SK-N-SH (cell line): ENCODE results near the gene LUC7L2. TPM values are rescaled to one million over a fixed set of nuclear protein-coding genes. Genes with fewer than 3 reads are reported as not detected.
"Not testable (repeated sequence)": the region's sequence is repeated elsewhere in the genome, so short reads cannot be mapped to it uniquely, and the experiment has no call there.

Source experiments
- CTCF ChIA-PET: fragments of 300-600, 350-600 bp; formaldehyde crosslinking; extraction: SDS; loops from one replicate; lab custom pipeline; 2021; lab: Yijun Ruan, JAX
- POLR2A ChIA-PET: fragments of 350-600 bp; sonication (Branson Sonifier 250); formaldehyde crosslinking; extraction: SDS; loops from one replicate; lab custom pipeline; 2020; ENCODE audit warnings: antibody characterized with exemption, inconsistent platforms; lab: Yijun Ruan, JAX
- DNase-seq: peaks from one replicate; pipeline ENCODE4 v3.0.0; 2012
- H2AFZ ChIP-seq: fragments of 200-600 bp; sonication (generic); 2 replicates; pipeline ENCODE4 v1.8.1; 2016; ENCODE audit warnings: antibody characterized with exemption, mild to moderate bottlenecking, low read depth
- H3F3A ChIP-seq: fragments of 200-600 bp; sonication (generic); replicated peaks from 2 replicates; pipeline ENCODE3; 2016; ENCODE audit warnings: antibody characterized with exemption, mild to moderate bottlenecking; ENCODE audit not compliant: insufficient read depth
- H3K27ac ChIP-seq, 2 experiments: fragments of 200-500 bp in 1 of 2; fragments of 200-600 bp in 1 of 2; sonication (Bioruptor generic) in 1 of 2; sonication (generic), shearing (Covaris generic) in 1 of 2; 2 replicates each; pipeline versions ENCODE4 v1.5.1 to v1.6.1; 2014 to 2016; ENCODE audit warnings: low read depth in 2 of 2, inconsistent platforms in 1 of 2, low read length in 1 of 2, mild to moderate bottlenecking in 1 of 2, mixed read lengths in 1 of 2
- H3K27me3 ChIP-seq: fragments of 200-600 bp; sonication (generic), shearing (Covaris generic); 2 replicates; pipeline ENCODE4 v1.6.1; 2016; ENCODE audit warnings: mixed run types; ENCODE audit not compliant: insufficient read depth
- H3K36me3 ChIP-seq, 2 experiments: fragments of 200-500 bp in 1 of 2; fragments of 200-600 bp in 1 of 2; sonication (Bioruptor generic) in 1 of 2; sonication (generic) in 1 of 2; replicated peaks in 1 of 2; 2 replicates each; pipeline versions ENCODE3 to v1.5.1; 2014 to 2016; ENCODE audit warnings: low read length in 1 of 2, mild to moderate bottlenecking in 1 of 2; ENCODE audit not compliant: insufficient read depth in 2 of 2, control insufficient read depth in 1 of 2
- H3K4me1 ChIP-seq, 2 experiments: fragments of 200-500 bp in 1 of 2; fragments of 200-600 bp in 1 of 2; sonication (Bioruptor generic) in 1 of 2; sonication (generic), shearing (Covaris generic) in 1 of 2; 2 replicates each; pipeline versions ENCODE4 v1.5.1 to v1.6.1; 2014 to 2016; ENCODE audit warnings: low read depth in 1 of 2, low read length in 1 of 2, mixed run types in 1 of 2; ENCODE audit not compliant: insufficient read depth in 2 of 2, control insufficient read depth in 1 of 2
- H3K4me2 ChIP-seq: fragments of 200-600 bp; sonication (generic), shearing (Covaris generic); 2 replicates; pipeline ENCODE4 v1.6.1; 2017; ENCODE audit warnings: mixed run types
- H3K4me3 ChIP-seq, 2 experiments: fragments of 200-500 bp in 1 of 2; fragments of 200-600 bp in 1 of 2; sonication (Bioruptor generic) in 1 of 2; sonication (generic), shearing (Covaris generic) in 1 of 2; 2 replicates each; pipeline versions ENCODE4 v1.5.1 to v1.8.1; 2014 to 2016; ENCODE audit warnings: low read depth in 2 of 2, inconsistent platforms in 1 of 2, low read length in 1 of 2, mild to moderate bottlenecking in 1 of 2, mixed read lengths in 1 of 2, moderate library complexity in 1 of 2
- H3K79me2 ChIP-seq: fragments of 200-600 bp; sonication (generic); 2 replicates; pipeline ENCODE4 v1.8.1; 2017; ENCODE audit warnings: mild to moderate bottlenecking; ENCODE audit not compliant: insufficient read depth
- H3K9ac ChIP-seq: fragments of 200-600 bp; sonication (generic); 2 replicates; pipeline ENCODE4 v1.6.1; 2017; ENCODE audit warnings: mixed run types
- H3K9me2 ChIP-seq: fragments of 200-600 bp; sonication (generic); 2 replicates; pipeline ENCODE4 v1.6.1; 2017; ENCODE audit warnings: mixed run types
- H3K9me3 ChIP-seq: fragments of 200-600 bp; sonication (generic); 2 replicates; pipeline ENCODE4 v1.6.1; 2017; ENCODE audit warnings: mixed run types, mild to moderate bottlenecking, moderate library complexity
- H4K20me1 ChIP-seq: fragments of 200-600 bp; sonication (generic); 2 replicates; pipeline ENCODE4 v1.6.1; 2017; ENCODE audit warnings: mild to moderate bottlenecking, mixed run types; ENCODE audit not compliant: insufficient read depth
- CHD2 ChIP-seq: fragments of 150-350 bp; IDR thresholded peaks from 2 replicates; pipeline ENCODE4 v1.6.1; 2018; ENCODE audit warnings: low read length; ENCODE audit not compliant: partially characterized antibody
- EP300 ChIP-seq, 2 experiments: IDR thresholded peaks; 2 replicates each; pipeline versions ENCODE4 v1.4.0 to v1.6.1; 2012; ENCODE audit warnings: borderline replicate concordance in 1 of 2, low read depth in 1 of 2, low read length in 1 of 2
- EZH2phosphoT487 ChIP-seq: fragments of 200-600 bp; sonication (generic); IDR thresholded peaks from 2 replicates; pipeline ENCODE4 v1.6.1; 2017; ENCODE audit warnings: low read depth, mixed run types, mild to moderate bottlenecking, antibody characterized with exemption, moderate library complexity, borderline replicate concordance
- FOXJ3 ChIP-seq: sonication (generic); formaldehyde crosslinking; IDR thresholded peaks from 2 replicates; pipeline ENCODE4 v1.5.1; 2020; ENCODE audit warnings: mild to moderate bottlenecking, missing genetic modification reagents
- GABPA ChIP-seq: IDR thresholded peaks from 2 replicates; pipeline ENCODE4 v1.4.0; 2012; ENCODE audit warnings: low read depth, mild to moderate bottlenecking
- JUND ChIP-seq: IDR thresholded peaks from 2 replicates; pipeline ENCODE4 v1.4.0; 2012
- MXI1 ChIP-seq: IDR thresholded peaks from 2 replicates; pipeline ENCODE4 v1.6.1; 2012; ENCODE audit warnings: mild to moderate bottlenecking, low read depth, low read length, improper control_type of control experiment
- NFIC ChIP-seq: IDR thresholded peaks from 2 replicates; pipeline ENCODE4 v1.4.0; 2012; ENCODE audit warnings: borderline replicate concordance
- RAD21 ChIP-seq: IDR thresholded peaks from 2 replicates; pipeline ENCODE4 v1.6.1; 2012; ENCODE audit warnings: mild to moderate bottlenecking, low read length
- REST ChIP-seq: IDR thresholded peaks from 2 replicates; pipeline ENCODE4 v1.6.1; 2012; ENCODE audit warnings: mild to moderate bottlenecking, low read depth, low read length, moderate library complexity
- RFX5 ChIP-seq: IDR thresholded peaks from 2 replicates; pipeline ENCODE4 v1.6.1; 2012; ENCODE audit warnings: mild to moderate bottlenecking, improper control_type of control experiment, low read length
- RXRA ChIP-seq: IDR thresholded peaks from 2 replicates; pipeline ENCODE4 v1.4.0; 2012; ENCODE audit warnings: low read depth, mild to moderate bottlenecking, borderline replicate concordance
- SIN3A ChIP-seq: IDR thresholded peaks from 2 replicates; pipeline ENCODE4 v1.6.1; 2012; ENCODE audit warnings: low read depth, mild to moderate bottlenecking, low read length, moderate library complexity, borderline replicate concordance
- TAF1 ChIP-seq: IDR thresholded peaks from 2 replicates; pipeline ENCODE4 v1.6.1; 2012; ENCODE audit warnings: low read depth, mild to moderate bottlenecking, low read length, moderate library complexity, borderline replicate concordance
- YY1 ChIP-seq: IDR thresholded peaks from 2 replicates; pipeline ENCODE4 v1.4.0; 2012; ENCODE audit warnings: low read depth, mild to moderate bottlenecking
- ZBTB33 ChIP-seq: IDR thresholded peaks from 2 replicates; pipeline ENCODE4 v1.4.0; 2012; ENCODE audit warnings: low read depth, borderline replicate concordance
- WGBS: methylation state at CpG from one replicate; pipeline ENCODE4 v1.1.6; 2017; ENCODE audit warnings: low lambda C conversion rate; 5-methylcytosine and 5-hydroxymethylcytosine counted together
- polyA plus RNA-seq, 3 experiments: library from polyadenylated mRNA; depleted of rRNA; stranded (reverse); fragments of >200 nt; gene quantifications; 2 replicates each; pipeline ENCODE4 v1.2.3, GENCODE V29; 2012
- TF ChIP-seq, protein P1 (sequence below): IDR thresholded peaks from 2 replicates; pipeline ENCODE4 v1.4.0; 2012; ENCODE audit warnings: low read depth, borderline replicate concordance
- TF ChIP-seq, protein P2 (sequence below): IDR thresholded peaks from 2 replicates; pipeline ENCODE4; 2012
- TF ChIP-seq, protein P3 (sequence below): fragments of 150-350 bp; IDR thresholded peaks from 2 replicates; pipeline ENCODE4 v1.6.1; 2016; ENCODE audit warnings: mild to moderate bottlenecking, low read depth, low read length

LUC7L2 gene
- polyA plus RNA-seq, 1 of the 3 experiments (the other 2 are of a cell fraction), result 45.7 TPM

- H3K9ac ChIP-seq, POLR2A ChIA-PET, H3K27me3 ChIP-seq, H3F3A ChIP-seq, H3K9me2 ChIP-seq, H3K9me3 ChIP-seq, H3K79me2 ChIP-seq, H4K20me1 ChIP-seq, CTCF ChIA-PET, H3K4me1 ChIP-seq, H3K4me2 ChIP-seq, H3K27ac ChIP-seq, H2AFZ ChIP-seq, H3K4me3 ChIP-seq, H3K36me3 ChIP-seq, DNase-seq: not testable (repeated sequence)
- WGBS, result 67% methylated on average over 5 of the region's 5 CpGs
Measured at GRCh38 chr7:139468281-139468680, 108.6 kb downstream of the LUC7L2 start.

- CTCF ChIA-PET, result interaction anchor here (0.6 kb wide), 1 partner anchor 130 kb away, joined by 3 read pairs; no protein-coding TSS in a partner anchor
- Histone ChIP-seq H3K4me2 (no peak overlapping the region), H3F3A (no peaks in the 10 kb centered on the region), H3K27ac (no peak overlapping the region), H3K9ac (no peak overlapping the region), H3K4me1 (no peaks in the 10 kb centered on the region), H3K4me3 (no peak overlapping the region), H2AFZ (no peak overlapping the region), H3K79me2 (no peaks in the 10 kb centered on the region), H3K36me3 (no peaks in the 10 kb centered on the region), H3K9me2 (no peaks in the 10 kb centered on the region), H3K27me3 (no peaks in the 10 kb centered on the region), H3K9me3 (no peaks in the 10 kb centered on the region), H4K20me1 (no peaks in the 10 kb centered on the region)
- no peak for DNase-seq
- 60% methylated on average over 7 of the region's 7 CpGs for WGBS
- POLR2A ChIA-PET, result no interaction called here
- TF ChIP-seq FOXJ3 (CRISPR knock-in tag) (no peak), MXI1 (no peak), JUND (no peak), SIN3A (no peak), GABPA (no peak), CHD2 (no peak), YY1 (no peak), RXRA (no peak), EZH2phosphoT487 (no peak), TAF1 (no peak), NFIC (no peak), ZBTB33 (no peak), EP300 (IDR thresholded peaks at IDR 0.05; ENCODE audit: borderline replicate concordance in 1 of 2, low read depth in 1 of 2, low read length in 1 of 2) (no peak), RFX5 (no peak), RAD21 (no peak), REST (no peak)
- TF ChIP-seq, protein P1, sequence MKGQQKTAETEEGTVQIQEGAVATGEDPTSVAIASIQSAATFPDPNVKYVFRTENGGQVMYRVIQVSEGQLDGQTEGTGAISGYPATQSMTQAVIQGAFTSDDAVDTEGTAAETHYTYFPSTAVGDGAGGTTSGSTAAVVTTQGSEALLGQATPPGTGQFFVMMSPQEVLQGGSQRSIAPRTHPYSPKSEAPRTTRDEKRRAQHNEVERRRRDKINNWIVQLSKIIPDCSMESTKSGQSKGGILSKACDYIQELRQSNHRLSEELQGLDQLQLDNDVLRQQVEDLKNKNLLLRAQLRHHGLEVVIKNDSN, result no peak
- TF ChIP-seq, protein P2, sequence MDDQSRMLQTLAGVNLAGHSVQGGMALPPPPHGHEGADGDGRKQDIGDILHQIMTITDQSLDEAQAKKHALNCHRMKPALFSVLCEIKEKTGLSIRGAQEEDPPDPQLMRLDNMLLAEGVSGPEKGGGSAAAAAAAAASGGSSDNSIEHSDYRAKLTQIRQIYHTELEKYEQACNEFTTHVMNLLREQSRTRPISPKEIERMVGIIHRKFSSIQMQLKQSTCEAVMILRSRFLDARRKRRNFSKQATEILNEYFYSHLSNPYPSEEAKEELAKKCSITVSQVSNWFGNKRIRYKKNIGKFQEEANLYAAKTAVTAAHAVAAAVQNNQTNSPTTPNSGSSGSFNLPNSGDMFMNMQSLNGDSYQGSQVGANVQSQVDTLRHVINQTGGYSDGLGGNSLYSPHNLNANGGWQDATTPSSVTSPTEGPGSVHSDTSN, result no peak
- TF ChIP-seq, protein P3, sequence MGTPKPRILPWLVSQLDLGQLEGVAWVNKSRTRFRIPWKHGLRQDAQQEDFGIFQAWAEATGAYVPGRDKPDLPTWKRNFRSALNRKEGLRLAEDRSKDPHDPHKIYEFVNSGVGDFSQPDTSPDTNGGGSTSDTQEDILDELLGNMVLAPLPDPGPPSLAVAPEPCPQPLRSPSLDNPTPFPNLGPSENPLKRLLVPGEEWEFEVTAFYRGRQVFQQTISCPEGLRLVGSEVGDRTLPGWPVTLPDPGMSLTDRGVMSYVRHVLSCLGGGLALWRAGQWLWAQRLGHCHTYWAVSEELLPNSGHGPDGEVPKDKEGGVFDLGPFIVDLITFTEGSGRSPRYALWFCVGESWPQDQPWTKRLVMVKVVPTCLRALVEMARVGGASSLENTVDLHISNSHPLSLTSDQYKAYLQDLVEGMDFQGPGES, result no peak
Measured at GRCh38 chr7:139471740-139472353, 112.2 kb downstream of the LUC7L2 start.
